Measurements from ENCODE around the gene STAG1. TPM values are rescaled to one million over a fixed set of nuclear protein-coding genes. Genes with fewer than 3 reads are reported as not detected.

STAG1 gene
- total and polyA plus RNA-seq, 8 donors = 7.5 to 105 (median 37.9) TPM

DNA sequence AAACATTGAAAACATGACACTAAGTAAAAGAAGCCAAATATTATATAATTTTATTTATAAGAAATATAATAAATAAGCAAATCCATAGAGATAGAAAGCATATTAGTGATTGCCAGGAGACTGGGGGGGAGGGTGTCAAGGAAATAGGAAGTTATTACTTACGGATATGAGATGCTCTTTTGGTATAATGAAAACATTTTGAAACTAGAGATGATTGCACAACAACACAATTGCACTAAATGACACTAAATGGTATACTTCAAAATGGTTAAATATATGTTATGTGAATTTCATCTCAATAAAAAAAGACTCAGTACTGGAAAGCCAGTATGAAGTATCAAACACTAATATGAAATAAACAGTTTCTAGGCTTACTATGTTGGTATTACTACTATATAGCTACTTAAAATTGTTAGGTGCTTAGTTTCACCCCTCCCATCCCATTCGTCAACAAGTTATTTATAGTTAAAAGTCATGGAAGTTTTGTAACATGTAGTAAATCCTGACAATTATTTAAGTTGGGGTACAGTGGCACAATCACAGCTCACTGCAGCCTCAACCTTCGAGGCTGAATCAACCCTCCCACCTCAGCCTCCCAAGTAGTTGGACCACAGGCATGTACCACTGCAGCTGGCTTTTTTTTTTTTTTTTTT lies 43.7 kb downstream of the STAG1 start:
- DNase-seq = no peak
- intact Hi-C loops (cut with DNase I; ENCODE audit: low total_unique reads) = no loop called here
- TF ChIP-seq, protein P1, sequence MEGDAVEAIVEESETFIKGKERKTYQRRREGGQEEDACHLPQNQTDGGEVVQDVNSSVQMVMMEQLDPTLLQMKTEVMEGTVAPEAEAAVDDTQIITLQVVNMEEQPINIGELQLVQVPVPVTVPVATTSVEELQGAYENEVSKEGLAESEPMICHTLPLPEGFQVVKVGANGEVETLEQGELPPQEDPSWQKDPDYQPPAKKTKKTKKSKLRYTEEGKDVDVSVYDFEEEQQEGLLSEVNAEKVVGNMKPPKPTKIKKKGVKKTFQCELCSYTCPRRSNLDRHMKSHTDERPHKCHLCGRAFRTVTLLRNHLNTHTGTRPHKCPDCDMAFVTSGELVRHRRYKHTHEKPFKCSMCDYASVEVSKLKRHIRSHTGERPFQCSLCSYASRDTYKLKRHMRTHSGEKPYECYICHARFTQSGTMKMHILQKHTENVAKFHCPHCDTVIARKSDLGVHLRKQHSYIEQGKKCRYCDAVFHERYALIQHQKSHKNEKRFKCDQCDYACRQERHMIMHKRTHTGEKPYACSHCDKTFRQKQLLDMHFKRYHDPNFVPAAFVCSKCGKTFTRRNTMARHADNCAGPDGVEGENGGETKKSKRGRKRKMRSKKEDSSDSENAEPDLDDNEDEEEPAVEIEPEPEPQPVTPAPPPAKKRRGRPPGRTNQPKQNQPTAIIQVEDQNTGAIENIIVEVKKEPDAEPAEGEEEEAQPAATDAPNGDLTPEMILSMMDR (IDR thresholded peaks at IDR 0.05) = no peak
- no peak for TF ChIP-seq POLR2AphosphoS5 (IDR thresholded peaks at IDR 0.05)
- no peak for TF ChIP-seq EP300 (IDR thresholded peaks at IDR 0.05)
- no peak for TF ChIP-seq POLR2A (IDR thresholded peaks at IDR 0.05)
- Histone ChIP-seq H3K4me1 (peaks cover 0 to 27% (median 1%) of the 10 kb centered on the region in 4 donors), H3K4me3 (no peak overlapping the region), H3K27me3 (no peaks in the 10 kb centered on the region), H3K36me3 (peaks cover 0 to 7% (median 5%) of the 10 kb centered on the region in 4 donors), H3K27ac (no peak overlapping the region), H3K9me3 (no peaks in the 10 kb centered on the region)
- 66 to 92% (median 87%) methylated on average over 3 of the region's 3 CpGs for WGBS, 5 donors

GRCh38 chr3:136703429-136703828 lies 48.7 kb downstream of the STAG1 start:
- intact Hi-C loops (cut with DNase I; ENCODE audit: low total_unique reads) = no loop called here
- no peaks in the 10 kb centered on the region for H3K9me3 ChIP-seq
- peaks cover 0 to 33% (median 6%) of the 10 kb centered on the region in 4 donors for H3K4me1 ChIP-seq
- DNase-seq = no peak
- no peaks in the 10 kb centered on the region for H3K27me3 ChIP-seq
- no peak for TF ChIP-seq POLR2AphosphoS5 (IDR thresholded peaks at IDR 0.05)
- no peak for TF ChIP-seq POLR2A (IDR thresholded peaks at IDR 0.05)
- TF ChIP-seq, protein P1 (IDR thresholded peaks at IDR 0.05) = no peak
- no peak for TF ChIP-seq EP300 (IDR thresholded peaks at IDR 0.05)
- no peak overlapping the region for H3K27ac ChIP-seq
- H3K36me3 ChIP-seq = no peaks in the 10 kb centered on the region
- H3K4me3 ChIP-seq = no peak overlapping the region
- 43 to 63% (median 53%) methylated on average over 4 of the region's 4 CpGs for WGBS, 5 donors

GRCh38 chr3:136699271-136699828 lies 52.8 kb downstream of the STAG1 start:
- TF ChIP-seq EP300 (IDR thresholded peaks at IDR 0.05) = no peak
- TF ChIP-seq, protein P1 (IDR thresholded peaks at IDR 0.05) = no peak
- TF ChIP-seq POLR2A (IDR thresholded peaks at IDR 0.05) = no peak
- no peak for TF ChIP-seq POLR2AphosphoS5 (IDR thresholded peaks at IDR 0.05)
- peaks cover 0 to 40% (median 14%) of the 10 kb centered on the region in 4 donors for H3K4me1 ChIP-seq
- intact Hi-C loops (cut with DNase I; ENCODE audit: low total_unique reads) = no loop called here
- no peak overlapping the region for H3K27ac ChIP-seq
- no peak overlapping the region for H3K4me3 ChIP-seq
- H3K36me3 ChIP-seq = no peaks in the 10 kb centered on the region
- 78 to 85% (median 85%) methylated on average over 5 of the region's 5 CpGs for WGBS, 5 donors
- H3K9me3 ChIP-seq = no peaks in the 10 kb centered on the region
- no peaks in the 10 kb centered on the region for H3K27me3 ChIP-seq
- no peak for DNase-seq

DNA sequence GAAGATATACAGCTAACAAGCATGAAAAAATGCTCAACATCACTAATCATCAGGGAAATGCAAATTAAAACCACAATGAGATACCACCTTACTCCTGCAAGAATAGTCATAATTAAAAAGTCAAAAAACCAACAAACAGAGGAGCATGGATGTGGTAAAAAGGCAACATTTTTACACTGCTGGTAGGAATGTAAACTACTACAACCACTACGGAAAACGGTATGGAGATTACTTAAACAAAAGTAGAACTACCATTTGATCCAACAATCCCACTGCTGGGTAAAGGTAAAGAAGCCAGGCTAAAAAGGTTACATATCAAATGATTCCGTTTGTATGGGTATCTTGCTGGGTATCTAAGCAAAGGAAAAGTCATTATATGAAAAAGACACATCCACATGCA lies 53.8 kb downstream of the STAG1 start:
- Histone ChIP-seq H3K4me3 (no peak overlapping the region), H3K27ac (no peak overlapping the region), H3K36me3 (no peaks in the 10 kb centered on the region), H3K4me1 (peaks cover 0 to 36% (median 14%) of the 10 kb centered on the region in 4 donors), H3K27me3 (no peaks in the 10 kb centered on the region), H3K9me3 (no peaks in the 10 kb centered on the region)
- no peak for DNase-seq
- intact Hi-C loops (cut with DNase I; ENCODE audit: low total_unique reads) = no loop called here
- TF ChIP-seq, protein P1 (IDR thresholded peaks at IDR 0.05) = no peak
- TF ChIP-seq POLR2AphosphoS5 (IDR thresholded peaks at IDR 0.05) = no peak
- TF ChIP-seq EP300 (IDR thresholded peaks at IDR 0.05) = no peak
- no peak for TF ChIP-seq POLR2A (IDR thresholded peaks at IDR 0.05)
- WGBS, 5 donors = 63 to 89% (median 84%) methylated on average over 3 of the region's 3 CpGs

All from stomach (tissue), 9 donors.